ENCODE measurements around the gene NINJ1. TPM values are rescaled to one million over a fixed set of nuclear protein-coding genes. Genes with fewer than 3 reads are reported as not detected.
A peak's percentile ranks its signal among the peaks of the same experiment; 100 is the strongest.

NINJ1 gene
- polyA plus RNA-seq, 1 of the 3 experiments (the other 2 are of a cell fraction): 31.7 TPM

DNA sequence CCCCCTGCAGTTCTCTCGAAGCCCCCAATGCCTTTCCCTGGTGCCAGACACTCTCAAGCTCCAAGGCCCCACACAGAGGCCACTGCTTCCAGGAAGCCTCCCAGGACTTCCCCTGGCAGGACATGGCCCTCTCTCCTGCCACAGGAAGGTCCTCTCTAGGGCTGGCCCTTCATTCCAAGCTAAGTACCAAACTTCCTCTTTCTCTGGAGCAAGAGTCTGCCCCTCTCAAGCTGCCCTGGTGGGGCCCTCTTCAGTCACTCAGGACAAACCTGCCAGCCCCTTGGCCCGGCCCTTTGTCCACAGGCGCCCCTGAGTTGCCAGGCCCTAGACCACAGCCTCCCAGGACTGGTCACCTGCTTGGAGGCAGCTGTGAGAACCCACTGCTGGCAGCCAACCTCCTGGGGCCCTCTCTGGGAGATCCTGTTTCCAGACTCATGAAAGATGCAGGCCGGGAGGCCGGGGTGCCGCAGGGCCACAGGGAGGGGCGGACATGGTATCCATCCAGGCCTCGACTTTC is 6.6 kb downstream of the NINJ1 start:
- Histone ChIP-seq H3K9ac (no peak overlapping the region), H3K9me2 (no peaks in the 10 kb centered on the region), H3K9me3 (no peaks in the 10 kb centered on the region), H3K4me2 (no peak overlapping the region), H2AFZ (ENCODE audit: low read depth) (no peak overlapping the region), H3K4me1 (ENCODE audit: control insufficient read depth in 1 of 2, insufficient read depth in 2 of 2, low read depth in 1 of 2, low read length in 1 of 2) (peaks cover 0 to 57% of the 10 kb centered on the region in 2 experiments; a peak in 1 of 4 replicates), H4K20me1 (ENCODE audit: insufficient read depth) (0 out of 2 replicates have a peak, but pooled peaks cover 7% of the 10 kb centered on the region), H3K27ac (ENCODE audit: low read depth in 2 of 2, low read length in 1 of 2) (peak overlapping the region in 1 of 2 experiments; percentile 6; a peak in 1 of 4 replicates), H3K36me3 (replicated peaks in 1 of 2; ENCODE audit: control insufficient read depth in 1 of 2, insufficient read depth in 2 of 2, low read length in 1 of 2) (peaks cover 0 to 9% of the 10 kb centered on the region in 2 experiments), H3F3A (replicated peaks; ENCODE audit: insufficient read depth) (no peaks in the 10 kb centered on the region), H3K79me2 (ENCODE audit: insufficient read depth) (peaks cover 14% of the 10 kb centered on the region; the same call in 1 of the 2 replicates), H3K4me3 (ENCODE audit: low read depth in 2 of 2, low read length in 1 of 2) (no peak overlapping the region), H3K27me3 (ENCODE audit: insufficient read depth) (no peaks in the 10 kb centered on the region)
- CTCF ChIA-PET: interaction anchor here (5.2 kb wide), 1 partner anchor 18 kb away, joined by 31 read pairs; no protein-coding TSS in a partner anchor
- TF ChIP-seq, protein P1, sequence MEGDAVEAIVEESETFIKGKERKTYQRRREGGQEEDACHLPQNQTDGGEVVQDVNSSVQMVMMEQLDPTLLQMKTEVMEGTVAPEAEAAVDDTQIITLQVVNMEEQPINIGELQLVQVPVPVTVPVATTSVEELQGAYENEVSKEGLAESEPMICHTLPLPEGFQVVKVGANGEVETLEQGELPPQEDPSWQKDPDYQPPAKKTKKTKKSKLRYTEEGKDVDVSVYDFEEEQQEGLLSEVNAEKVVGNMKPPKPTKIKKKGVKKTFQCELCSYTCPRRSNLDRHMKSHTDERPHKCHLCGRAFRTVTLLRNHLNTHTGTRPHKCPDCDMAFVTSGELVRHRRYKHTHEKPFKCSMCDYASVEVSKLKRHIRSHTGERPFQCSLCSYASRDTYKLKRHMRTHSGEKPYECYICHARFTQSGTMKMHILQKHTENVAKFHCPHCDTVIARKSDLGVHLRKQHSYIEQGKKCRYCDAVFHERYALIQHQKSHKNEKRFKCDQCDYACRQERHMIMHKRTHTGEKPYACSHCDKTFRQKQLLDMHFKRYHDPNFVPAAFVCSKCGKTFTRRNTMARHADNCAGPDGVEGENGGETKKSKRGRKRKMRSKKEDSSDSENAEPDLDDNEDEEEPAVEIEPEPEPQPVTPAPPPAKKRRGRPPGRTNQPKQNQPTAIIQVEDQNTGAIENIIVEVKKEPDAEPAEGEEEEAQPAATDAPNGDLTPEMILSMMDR (IDR thresholded peaks at IDR 0.05): no peak
- TF ChIP-seq TEAD4 (IDR thresholded peaks at IDR 0.05; ENCODE audit: borderline replicate concordance, insufficient read depth) (no peak), PBX3 (IDR thresholded peaks at IDR 0.05) (no peak)
- POLR2A ChIA-PET: no interaction called here
- WGBS (ENCODE audit: low lambda C conversion rate): 74% methylated on average over 7 of the region's 8 CpGs
- DNase-seq: no peak

- H3K79me2 ChIP-seq (ENCODE audit: insufficient read depth): peaks cover 8% of the 10 kb centered on the region; the same call in 1 of the 2 replicates
- CTCF ChIA-PET: interaction anchor here (2.3 to 5.2 kb wide), 2 partner anchors 17 to 123 kb away, joined by 5 to 31 read pairs; no protein-coding TSS in a partner anchor
- WGBS (ENCODE audit: low lambda C conversion rate): 77% methylated on average over 12 of the region's 18 CpGs
Observed at GRCh38 chr9:93126825-93127368, 7.2 kb downstream of the NINJ1 start.

More at GRCh38 chr9:93126825-93127368, 7.2 kb downstream of the NINJ1 start:
- H3K9ac ChIP-seq: no peak overlapping the region
- TF ChIP-seq, protein P2, sequence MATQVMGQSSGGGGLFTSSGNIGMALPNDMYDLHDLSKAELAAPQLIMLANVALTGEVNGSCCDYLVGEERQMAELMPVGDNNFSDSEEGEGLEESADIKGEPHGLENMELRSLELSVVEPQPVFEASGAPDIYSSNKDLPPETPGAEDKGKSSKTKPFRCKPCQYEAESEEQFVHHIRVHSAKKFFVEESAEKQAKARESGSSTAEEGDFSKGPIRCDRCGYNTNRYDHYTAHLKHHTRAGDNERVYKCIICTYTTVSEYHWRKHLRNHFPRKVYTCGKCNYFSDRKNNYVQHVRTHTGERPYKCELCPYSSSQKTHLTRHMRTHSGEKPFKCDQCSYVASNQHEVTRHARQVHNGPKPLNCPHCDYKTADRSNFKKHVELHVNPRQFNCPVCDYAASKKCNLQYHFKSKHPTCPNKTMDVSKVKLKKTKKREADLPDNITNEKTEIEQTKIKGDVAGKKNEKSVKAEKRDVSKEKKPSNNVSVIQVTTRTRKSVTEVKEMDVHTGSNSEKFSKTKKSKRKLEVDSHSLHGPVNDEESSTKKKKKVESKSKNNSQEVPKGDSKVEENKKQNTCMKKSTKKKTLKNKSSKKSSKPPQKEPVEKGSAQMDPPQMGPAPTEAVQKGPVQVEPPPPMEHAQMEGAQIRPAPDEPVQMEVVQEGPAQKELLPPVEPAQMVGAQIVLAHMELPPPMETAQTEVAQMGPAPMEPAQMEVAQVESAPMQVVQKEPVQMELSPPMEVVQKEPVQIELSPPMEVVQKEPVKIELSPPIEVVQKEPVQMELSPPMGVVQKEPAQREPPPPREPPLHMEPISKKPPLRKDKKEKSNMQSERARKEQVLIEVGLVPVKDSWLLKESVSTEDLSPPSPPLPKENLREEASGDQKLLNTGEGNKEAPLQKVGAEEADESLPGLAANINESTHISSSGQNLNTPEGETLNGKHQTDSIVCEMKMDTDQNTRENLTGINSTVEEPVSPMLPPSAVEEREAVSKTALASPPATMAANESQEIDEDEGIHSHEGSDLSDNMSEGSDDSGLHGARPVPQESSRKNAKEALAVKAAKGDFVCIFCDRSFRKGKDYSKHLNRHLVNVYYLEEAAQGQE (IDR thresholded peaks at IDR 0.05; ENCODE audit: low read depth, low read length): no peak
- no peak for TF ChIP-seq CHD2 (IDR thresholded peaks at IDR 0.05; ENCODE audit: low read length, partially characterized antibody)
- no peak for TF ChIP-seq EZH2phosphoT487 (IDR thresholded peaks at IDR 0.05; ENCODE audit: borderline replicate concordance, low read depth)
- no peak for TF ChIP-seq GABPA (IDR thresholded peaks at IDR 0.05; ENCODE audit: low read depth)
- H3K4me2 ChIP-seq: no peak overlapping the region
- H3K9me3 ChIP-seq: no peaks in the 10 kb centered on the region
- no peaks in the 10 kb centered on the region for H3K9me2 ChIP-seq
- peak overlapping the region in 1 of 2 experiments; percentile 16; a peak in 1 of 4 replicates for H3K27ac ChIP-seq (ENCODE audit: low read depth in 2 of 2, low read length in 1 of 2)
- no peaks in the 10 kb centered on the region for H3K27me3 ChIP-seq (ENCODE audit: insufficient read depth)
- peaks cover 0 to 9% of the 10 kb centered on the region in 2 experiments for H3K36me3 ChIP-seq (replicated peaks in 1 of 2; ENCODE audit: control insufficient read depth in 1 of 2, insufficient read depth in 2 of 2, low read length in 1 of 2)
- peak; percentile 73 for DNase-seq
- no peak overlapping the region for H3K4me3 ChIP-seq (ENCODE audit: low read depth in 2 of 2, low read length in 1 of 2)
- POLR2A ChIA-PET: no interaction called here
- H4K20me1 ChIP-seq (ENCODE audit: insufficient read depth): 0 out of 2 replicates have a peak, but pooled peaks cover 7% of the 10 kb centered on the region
- H2AFZ ChIP-seq (ENCODE audit: low read depth): no peak overlapping the region
- H3K4me1 ChIP-seq (ENCODE audit: control insufficient read depth in 1 of 2, insufficient read depth in 2 of 2, low read depth in 1 of 2, low read length in 1 of 2): peaks cover 0 to 51% of the 10 kb centered on the region in 2 experiments; a peak in 1 of 4 replicates
- H3F3A ChIP-seq (replicated peaks; ENCODE audit: insufficient read depth): no peaks in the 10 kb centered on the region

All from SK-N-SH (cell line).